COLO829 (cell line): ENCODE results near the gene MECP2.
"Not testable (repeated sequence)": the region's sequence is repeated elsewhere in the genome, so short reads cannot be mapped to it uniquely, and the experiment has no call there.

Experiments used
- DNase-seq: peaks from one replicate; pipeline ENCODE4 v3.0.0; 2012; ENCODE audit warnings: low spot score

The MECP2 gene

DNA sequence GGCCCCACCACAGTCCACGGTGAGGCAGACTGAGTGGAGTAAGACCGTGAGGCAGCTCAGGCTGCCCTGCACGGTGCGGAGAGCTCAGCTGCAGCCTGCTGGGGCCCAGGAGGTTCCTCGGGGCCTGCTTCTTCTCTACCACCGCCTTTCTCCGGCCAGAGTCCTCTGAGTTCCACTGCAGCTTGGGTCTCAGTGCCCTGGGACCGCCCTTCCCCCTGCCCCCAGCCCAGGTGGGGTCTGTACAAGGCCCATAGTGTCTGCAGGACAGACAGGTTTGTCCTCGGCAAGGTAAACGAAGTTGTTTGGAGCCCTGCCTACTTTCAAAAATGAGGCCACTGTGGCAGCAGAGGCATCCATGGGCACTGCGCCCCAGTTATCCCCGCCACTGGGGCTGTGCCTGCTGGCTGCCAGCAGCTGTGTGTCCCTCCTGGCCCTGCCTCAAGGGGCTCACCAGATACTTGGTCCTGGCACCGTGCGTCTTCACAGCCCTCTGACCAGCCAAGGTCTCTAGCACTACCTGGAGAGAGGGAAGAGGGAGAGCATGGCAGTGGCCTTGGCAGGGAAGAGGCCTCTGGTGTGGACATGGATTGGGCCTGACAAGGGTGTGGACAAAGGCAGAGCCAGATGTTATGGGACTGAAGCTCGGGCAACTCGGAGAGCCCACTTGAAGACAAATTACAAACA, 81.8 kb downstream of the MECP2 start:
- DNase-seq, result no peak

DNA sequence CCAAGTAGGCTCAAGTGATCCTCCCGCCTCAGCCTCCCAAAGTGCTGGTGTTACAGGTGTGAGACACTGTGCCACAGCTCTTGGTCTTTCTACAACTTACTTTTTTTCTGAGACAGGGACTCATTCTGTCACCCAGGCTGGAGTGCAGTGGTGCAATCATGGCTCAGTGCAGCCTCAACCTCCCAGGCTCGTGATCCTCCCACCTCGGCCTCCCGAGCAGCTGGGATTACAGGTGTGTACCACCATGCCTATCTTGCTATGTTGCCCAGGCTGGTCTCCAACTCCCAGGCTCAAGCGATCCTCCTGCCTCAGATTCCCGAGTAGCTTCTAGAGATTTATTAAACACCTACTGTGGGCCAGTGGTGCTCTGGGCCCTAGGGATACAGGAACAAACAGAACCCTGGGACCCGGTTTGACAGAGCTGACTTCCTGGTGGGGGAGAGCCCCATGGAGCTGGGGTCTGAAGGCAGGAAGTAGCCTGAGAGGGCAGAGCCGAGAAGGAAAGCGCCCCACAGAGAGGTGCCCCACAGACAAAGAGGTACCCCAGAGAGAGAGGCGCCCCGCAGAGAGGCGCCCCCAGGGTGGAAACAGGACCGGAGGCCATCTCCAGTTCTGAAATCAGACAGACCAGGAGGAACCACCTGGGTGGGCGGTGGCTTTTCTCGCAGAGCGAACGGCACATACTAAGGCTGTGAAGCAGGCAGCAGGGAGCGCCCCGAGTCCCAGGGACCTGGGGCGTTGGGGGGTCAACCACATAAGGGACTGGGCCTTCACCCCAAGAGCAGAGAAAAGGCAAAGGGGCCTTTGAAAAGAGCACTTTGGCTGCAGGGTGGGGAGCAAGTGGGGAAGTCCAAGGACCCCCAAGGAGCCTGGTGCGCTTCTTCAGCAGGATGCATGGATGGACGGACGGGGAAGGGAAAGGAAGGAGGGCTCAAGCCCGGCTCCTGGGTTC, 82.8 kb downstream of the MECP2 start:
- no peak for DNase-seq

DNA sequence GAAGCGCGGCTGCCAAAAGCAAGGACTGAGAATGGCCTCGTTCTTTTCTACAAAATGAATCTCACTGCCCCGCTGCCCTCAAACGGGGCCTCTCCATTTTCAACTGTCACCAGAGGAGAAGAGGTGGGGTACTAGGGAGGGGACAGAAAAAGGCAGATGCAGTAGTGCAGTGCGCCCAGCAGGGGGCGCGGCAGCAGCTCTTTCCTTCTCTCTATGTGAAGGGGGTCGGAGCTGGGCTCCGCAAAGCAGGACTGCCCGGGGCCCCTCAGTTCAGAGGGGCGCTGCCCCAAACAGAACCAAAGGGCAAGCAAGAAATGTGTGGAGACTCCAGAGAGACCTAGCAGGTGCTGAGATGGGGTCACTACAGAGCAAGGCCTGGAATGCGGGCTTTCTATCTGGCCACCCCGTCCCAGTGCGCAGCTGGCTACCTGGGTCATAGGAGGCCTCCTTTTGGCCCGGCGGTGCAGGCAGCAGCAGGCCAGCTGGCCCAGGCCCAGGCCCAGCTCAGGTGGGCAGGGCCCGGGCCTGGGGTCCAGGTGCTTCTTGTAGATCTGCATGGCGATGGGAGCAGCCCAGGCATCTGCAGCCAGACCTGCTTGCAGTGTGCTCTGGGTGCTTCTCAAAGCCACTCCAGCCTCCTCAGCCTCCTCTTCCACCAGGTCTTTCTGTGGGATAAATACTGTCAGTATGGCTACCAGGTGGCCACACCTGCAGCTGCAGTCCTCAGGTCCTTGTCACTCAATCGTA, 83.7 kb downstream of the MECP2 start:
- peak; percentile 30 for DNase-seq

DNA sequence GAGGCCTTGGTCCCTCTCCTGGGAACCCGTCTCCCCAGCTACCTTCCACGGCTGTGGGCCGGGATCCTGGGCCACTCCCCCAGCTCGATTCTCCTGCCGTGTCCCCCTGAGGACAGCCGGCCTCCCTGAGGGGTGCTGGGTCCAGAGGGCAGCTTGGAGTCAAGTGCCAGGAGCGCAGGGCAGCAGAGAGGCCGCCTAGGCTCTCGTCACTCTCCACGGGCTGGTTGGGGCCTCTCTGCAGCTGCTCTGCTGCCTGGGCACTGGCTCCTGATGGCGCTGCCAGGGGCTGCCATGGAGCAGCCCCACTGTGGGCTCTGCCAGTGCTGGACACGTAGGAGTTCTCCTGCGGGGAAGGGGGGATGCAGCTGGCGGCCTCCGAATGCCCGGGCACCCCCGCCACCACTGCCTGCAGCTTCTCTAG, 84.5 kb downstream of the MECP2 start:
- DNase-seq, result no peak

- peak; percentile 78 for DNase-seq
These were observed 85.1 kb downstream of the MECP2 start for GRCh38 chrX:154012336-154012991.

DNA sequence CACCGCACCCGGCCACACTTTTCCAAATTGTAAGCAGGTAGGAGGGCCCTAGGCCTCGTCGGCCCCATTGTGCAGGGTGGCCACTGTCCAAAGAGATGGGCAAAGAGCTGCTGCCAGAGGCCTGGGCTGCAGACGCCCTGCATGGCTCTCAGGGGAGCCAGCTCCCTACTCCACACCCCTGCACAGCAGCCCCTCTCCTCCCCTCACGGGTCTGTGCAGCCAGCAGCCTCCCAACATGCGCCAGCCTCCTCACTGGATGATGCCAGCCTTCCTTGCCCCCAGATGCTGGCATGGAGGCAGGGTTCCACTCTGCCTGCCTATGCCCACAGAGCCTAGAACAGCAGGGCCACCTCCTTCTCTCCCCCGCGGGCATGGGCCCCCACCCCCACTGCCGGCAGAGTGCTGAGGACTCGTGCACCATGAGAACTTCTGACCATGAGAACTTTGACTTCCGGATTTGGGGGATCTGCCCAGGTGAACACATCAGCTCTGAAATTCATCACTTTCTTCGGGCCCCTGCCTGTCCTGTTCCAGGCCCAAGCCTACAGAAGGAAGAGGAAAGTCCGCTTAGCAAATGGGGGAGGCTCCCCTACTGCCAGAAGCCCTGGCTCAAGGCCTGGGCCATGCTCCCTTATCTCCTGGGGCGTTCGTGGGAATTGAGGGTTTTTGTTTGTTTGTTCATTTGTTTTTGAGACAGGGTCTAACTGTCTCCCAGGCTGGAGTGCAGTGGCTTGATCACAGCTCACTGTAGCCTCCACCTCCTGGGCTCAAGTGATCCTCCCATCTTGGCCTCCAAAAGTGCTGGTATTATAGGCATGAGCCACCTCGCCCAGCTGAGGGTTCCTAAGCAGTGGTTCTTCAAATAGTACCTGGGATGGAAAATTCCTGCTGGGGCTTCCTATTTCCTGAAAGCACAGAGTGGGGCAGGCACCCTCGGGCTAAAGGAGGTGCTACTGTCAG, 85.9 kb downstream of the MECP2 start:
- DNase-seq, result no peak

- no peak for DNase-seq
These were observed 87.0 kb downstream of the MECP2 start for GRCh38 chrX:154010330-154011087.

DNA sequence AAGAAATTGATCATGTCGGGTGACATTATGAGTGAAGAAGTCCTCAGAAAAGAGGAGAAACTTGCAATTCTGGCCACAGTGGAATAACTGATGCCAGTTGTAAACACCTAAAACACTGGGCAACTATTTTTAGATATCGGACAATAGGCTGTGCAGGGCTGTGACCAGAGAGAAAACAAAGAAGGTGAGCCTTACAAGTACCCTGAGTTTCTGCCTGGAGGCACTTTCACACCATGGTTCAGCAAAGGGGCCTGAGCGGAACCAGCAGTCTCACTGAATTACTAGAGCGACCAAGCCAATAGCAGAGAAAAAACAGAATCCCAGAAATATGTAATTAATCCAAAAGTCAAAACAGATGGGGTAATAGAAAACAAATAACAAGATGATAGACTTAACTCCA, 89.0 kb downstream of the MECP2 start:
- DNase-seq, result no peak

DNA sequence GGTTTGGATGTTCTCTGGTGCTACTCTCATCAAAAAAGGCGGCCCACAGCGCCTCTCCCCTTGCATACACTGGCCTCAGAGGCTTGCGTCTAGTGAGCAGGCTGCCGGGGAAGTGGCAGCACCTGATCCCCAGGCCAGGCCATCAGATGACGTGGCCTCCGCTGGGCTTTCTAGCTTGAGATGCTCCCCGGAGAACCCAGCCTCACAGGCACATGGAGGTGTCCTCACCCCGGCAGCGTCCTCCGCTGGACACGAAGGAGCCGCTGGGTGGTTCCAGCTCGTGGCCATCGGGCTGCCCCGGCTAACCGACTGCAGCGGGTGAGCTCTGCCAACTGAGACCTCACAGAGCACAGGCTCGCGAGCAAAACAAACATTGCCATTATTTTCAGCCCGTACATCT, 90.6 kb downstream of the MECP2 start:
- no peak for DNase-seq

GRCh38 chrX:154004315-154004714, 93.2 kb downstream of the MECP2 start:
- DNase-seq, result no peak

GRCh38 chrX:154002215-154002719, 95.2 kb downstream of the MECP2 start:
- peak; percentile 18 for DNase-seq

DNA sequence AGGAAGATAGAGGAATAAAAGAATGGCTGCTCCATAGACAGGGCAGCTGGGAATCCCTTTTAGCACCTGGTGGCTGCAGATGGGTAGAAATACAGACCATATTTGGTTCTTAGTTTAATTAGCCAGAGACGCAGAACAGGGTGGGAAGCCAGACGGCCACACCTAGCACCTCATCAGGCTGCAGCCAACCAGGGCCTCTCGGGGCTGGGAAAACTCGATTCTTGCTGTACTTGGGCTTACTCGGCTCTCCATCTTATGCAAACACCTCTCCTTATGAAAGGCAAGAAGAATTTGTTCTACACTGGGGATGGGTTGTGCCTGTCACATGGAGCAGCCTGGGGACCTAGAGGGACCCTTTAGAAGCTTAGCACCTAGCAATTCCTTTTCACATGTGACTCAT, 97.5 kb downstream of the MECP2 start:
- no peak for DNase-seq

DNA sequence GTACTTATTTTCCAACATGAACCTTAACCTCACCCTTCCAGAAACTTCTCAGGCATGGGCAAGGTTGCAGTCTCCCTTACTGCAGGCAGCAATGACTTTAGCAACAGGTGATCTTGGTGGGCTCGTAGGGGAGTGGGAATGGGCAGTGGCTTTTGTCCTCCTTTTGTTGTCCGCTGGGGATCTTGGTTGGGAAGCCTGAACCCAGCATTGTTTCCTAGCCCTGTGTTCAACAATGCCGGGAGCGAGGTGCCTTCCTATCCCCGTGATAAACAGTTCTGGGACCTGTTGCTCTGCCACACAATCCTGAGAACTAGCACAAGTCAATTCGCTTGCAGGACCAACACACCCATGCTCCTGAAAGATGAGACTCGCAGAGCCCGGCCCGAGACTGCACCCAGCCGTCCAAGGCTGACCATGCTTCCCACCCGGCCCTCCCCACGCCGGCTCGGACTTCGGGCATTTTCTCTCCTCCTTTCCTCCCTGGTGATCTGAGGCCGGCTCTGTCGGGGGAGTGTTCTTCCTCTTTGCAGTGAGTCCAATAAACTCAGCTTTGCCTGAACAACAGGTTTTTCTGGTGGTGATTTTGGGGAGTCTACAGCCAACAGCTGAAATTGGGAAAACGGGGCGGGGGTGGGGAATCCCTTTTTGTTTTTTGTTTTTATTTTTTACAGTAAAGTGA, 98.0 kb downstream of the MECP2 start:
- DNase-seq, result no peak

DNA sequence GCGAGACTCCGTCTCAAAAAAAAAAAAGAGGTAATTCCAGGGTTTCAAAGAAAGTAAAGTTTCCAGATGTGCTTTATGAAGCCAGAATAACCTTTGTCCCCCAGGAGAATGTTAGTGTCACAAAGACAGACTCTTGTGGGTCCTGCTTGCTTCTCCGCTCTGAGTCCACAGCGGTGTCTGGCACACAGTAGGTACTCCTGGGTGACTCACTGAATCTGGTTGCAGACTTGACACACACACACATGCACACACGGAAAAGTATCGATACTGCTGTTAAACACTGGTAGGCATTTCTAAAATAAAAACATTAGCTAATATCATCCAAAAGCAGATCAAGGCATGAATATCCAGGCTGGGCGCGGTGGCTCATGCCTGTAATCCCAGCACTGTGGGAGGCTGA, 102.0 kb downstream of the MECP2 start:
- DNase-seq, result no peak

DNA sequence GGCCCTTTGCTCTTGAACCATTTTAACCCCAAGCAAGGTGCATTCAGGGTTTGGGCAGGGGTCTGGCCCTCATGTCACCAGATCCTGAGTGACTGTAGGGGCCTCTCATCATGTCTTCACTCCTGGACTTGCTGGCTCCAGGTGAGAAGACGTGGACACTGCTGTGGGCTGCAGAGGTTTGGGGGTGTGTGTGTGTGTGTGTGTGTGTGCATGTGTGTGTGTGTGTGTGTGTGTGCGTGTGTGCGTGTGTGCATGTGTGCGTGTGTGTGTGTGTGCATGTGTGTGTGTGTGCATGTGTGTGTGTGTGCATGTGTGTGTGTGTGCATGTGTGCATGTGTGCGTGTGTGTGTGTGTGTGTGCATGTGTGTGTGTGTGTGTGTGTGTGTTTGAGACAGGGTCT, 103.1 kb downstream of the MECP2 start:
- not testable (repeated sequence) for DNase-seq

- DNase-seq, result no peak
These were observed 103.5 kb downstream of the MECP2 start for GRCh38 chrX:153993978-153994377.

DNA sequence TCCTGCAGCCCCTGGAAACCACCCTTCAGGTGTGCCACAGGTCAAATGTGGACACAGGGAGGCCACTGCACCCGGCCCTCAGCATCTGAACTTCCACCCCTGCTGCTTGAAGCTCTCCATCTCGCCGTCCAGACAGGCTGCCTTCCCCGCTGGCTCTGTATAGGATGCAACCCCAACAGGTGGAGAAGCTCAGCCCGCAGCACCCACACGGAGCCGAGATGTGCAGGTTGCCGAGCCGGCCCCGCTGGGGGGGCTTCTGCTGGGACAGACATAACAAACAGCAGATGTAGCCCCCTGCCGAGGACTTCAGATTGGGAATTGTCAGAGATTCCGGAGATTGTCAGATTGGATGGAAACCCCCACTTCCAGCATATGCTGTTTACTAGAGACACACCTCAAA, 104.4 kb downstream of the MECP2 start:
- no peak for DNase-seq

GRCh38 chrX:153992180-153992579, 105.3 kb downstream of the MECP2 start:
- no peak for DNase-seq

- DNase-seq, result no peak
These were observed 106.4 kb downstream of the MECP2 start for GRCh38 chrX:153991013-153991580.
